ENCODE results near the gene CNTN3. TPM values are rescaled to one million over a fixed set of nuclear protein-coding genes. Genes with fewer than 3 reads are reported as not detected.

CNTN3 gene
- not detected for polyA plus RNA-seq (2012; ENCODE audit: missing spikeins)

DNA sequence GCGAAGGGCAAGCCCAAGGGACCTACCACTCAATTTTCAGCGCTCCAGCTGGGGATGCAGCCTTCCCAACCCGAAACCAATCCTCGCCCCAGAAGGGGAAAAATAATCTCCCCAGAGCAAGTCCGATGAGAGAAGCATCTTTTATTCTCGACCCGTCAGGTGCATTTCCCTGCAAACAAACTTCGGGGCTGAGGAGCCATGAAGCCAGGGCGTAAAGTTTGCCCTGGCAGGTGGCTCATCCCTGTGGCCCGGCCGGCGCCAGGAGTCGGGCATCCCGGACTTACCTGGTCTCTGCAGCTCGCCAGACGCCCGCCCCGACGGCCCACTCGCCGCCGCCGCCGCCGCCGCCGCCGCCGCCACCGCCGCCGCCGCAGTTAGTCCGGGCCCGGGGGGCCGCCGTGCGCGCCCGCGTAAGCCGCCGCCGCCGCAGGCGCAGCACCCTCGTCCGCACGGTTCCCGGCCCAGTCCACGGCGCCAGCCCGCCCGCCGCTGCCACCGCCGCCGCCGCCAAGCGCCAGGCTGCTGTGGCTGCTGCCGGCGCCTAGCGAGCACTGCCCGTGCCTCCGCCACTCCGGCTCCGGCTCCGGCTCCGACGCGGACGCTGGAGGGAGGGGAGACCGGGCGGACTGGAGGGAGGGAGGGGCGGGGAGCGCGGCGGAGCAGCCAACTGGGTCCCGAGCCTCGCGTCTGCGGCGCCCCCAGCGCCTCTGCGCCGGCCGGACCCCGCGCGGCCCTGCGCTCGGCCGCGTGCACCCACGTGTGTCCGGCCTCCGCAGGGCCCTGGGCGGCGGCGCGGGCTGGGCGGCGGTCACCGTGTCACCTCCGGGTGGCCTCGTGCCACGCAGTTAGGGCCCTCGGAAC lies at the start of gene CNTN3:
Gene CNTN3 (minus strand): TSS at position 553 of the 861 bp plus-strand sequence. CDS start 93,547 bp downstream, outside the sequence.
- TF ChIP-seq POLR2A (IDR thresholded peaks at IDR 0.05; ENCODE audit: low read depth, low read length) (no peak), TAF1 (IDR thresholded peaks at IDR 0.05; ENCODE audit: borderline replicate concordance, low read depth, low read length) (no peak), POLR2AphosphoS5 (IDR thresholded peaks at IDR 0.05; ENCODE audit: low read depth, low read length) (no peak)
- DNase-seq (ENCODE audit: insufficient read length) (no peak), FAIRE-seq (no peak)

DNA sequence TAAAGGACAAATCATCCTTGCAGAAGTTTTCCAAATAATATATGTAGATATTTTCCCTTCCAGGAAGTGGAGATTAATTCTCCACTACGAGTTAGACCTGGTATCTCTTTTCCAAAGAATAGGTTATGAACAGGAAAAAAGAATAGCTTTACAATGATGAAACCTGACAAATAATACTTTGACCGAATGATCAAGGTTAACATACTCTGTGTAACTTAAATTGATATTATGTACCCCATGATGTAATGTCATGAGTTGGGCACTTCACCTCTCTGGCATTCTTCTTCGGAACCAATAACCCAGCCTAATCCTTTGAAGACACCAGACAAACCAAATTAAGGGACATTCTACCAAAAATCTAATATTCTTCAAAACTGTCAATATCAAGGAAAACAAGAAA lies 48.7 kb upstream of the CNTN3 start:
- no peak for DNase-seq (ENCODE audit: insufficient read length)
- FAIRE-seq, result no peak
- TF ChIP-seq TAF1 (IDR thresholded peaks at IDR 0.05; ENCODE audit: borderline replicate concordance, low read depth, low read length) (no peak), POLR2AphosphoS5 (IDR thresholded peaks at IDR 0.05; ENCODE audit: low read depth, low read length) (no peak), POLR2A (IDR thresholded peaks at IDR 0.05; ENCODE audit: low read depth, low read length) (no peak)

DNA sequence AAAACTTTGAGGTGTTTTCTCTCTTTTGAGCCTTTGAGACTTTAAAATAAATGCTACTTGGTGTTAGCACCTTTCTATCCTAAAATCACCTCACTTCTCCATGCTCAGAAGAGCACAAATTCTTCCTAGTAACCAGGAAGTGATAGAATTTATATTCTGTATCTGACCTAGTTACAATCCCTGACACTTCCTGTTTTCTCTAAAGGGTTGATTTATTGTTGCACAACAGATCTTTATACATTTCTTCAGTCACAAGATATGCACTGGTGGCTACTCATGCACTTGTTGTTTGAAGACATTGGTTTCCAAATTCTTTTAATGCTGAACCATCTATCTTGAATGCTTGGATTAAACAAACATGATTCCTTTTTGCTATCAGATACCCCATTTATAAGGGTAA lies 47.2 kb upstream of the CNTN3 start:
- no peak for TF ChIP-seq POLR2AphosphoS5 (IDR thresholded peaks at IDR 0.05; ENCODE audit: low read depth, low read length)
- DNase-seq (ENCODE audit: insufficient read length) (no peak), FAIRE-seq (no peak)

DNA sequence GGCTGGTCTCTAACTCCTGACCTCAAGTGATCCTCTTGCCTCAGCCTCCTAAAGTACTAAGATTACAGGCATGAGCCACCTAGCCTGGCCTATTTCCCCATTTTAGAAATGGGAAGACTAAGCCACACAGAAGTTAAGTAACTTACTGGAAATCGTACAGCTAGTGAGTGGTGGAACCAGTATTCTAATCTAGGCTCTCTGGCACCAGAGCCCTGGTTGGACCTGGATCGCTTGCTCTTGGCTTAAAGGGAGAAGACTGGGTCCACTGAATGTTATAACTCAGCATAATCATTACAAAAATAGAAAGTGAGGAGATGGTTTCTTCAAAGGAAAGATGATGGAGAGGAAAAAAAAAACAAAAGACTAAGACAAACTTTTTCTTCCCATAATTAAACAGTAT lies 37.4 kb upstream of the CNTN3 start:
- TF ChIP-seq POLR2AphosphoS5 (IDR thresholded peaks at IDR 0.05; ENCODE audit: low read depth, low read length), result no peak
- no peak for TF ChIP-seq POLR2A (IDR thresholded peaks at IDR 0.05; ENCODE audit: low read depth, low read length)
- no peak for TF ChIP-seq TAF1 (IDR thresholded peaks at IDR 0.05; ENCODE audit: borderline replicate concordance, low read depth, low read length)
- FAIRE-seq, result no peak

DNA sequence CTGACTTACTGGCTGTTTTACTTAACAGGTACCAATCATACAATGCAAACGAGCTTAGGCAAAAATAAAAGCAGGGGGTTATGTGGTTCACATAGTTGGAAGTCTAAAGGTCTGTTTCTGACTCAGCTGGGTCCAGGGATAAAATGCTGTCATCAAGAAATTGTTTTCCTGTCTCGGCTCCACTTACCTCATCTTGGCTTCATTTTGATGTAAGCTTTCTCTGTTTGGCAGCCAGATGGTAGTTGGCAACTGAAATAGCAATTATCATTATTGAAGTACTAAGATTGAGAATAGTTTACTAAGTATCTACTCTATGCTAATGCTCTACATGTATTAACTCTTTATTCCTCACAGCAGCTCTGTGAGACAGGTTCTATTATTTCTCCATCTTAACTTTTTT lies 36.8 kb upstream of the CNTN3 start:
- no peak for TF ChIP-seq POLR2A (IDR thresholded peaks at IDR 0.05; ENCODE audit: low read depth, low read length)
- TF ChIP-seq POLR2AphosphoS5 (IDR thresholded peaks at IDR 0.05; ENCODE audit: low read depth, low read length), result no peak
- TF ChIP-seq TAF1 (IDR thresholded peaks at IDR 0.05; ENCODE audit: borderline replicate concordance, low read depth, low read length), result no peak
- DNase-seq (ENCODE audit: insufficient read length), result no peak
- no peak for FAIRE-seq

More for the DNA sequence above, 37.4 kb upstream of the CNTN3 start:
- no peak for DNase-seq (ENCODE audit: insufficient read length)

DNA sequence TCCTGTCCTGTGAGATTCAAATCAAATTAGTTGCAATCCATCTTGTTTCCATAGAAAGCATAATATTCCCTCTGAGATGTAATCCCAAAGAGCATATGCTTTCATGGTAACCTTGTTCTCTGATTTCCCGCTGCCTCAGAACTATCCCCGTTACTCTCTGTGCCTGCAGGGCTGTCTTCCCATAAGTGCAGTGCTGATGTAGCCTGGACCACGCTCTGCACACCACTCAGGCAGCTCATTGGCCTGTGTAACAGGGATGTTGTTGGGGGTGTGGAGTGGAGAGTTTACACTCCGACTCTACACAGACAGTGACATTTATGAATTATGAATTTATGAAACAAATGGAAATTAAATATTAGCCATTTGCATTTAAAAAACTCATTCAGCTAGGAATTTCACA lies 33.6 kb upstream of the CNTN3 start:
- no peak for DNase-seq (ENCODE audit: insufficient read length)
- no peak for TF ChIP-seq TAF1 (IDR thresholded peaks at IDR 0.05; ENCODE audit: borderline replicate concordance, low read depth, low read length)
- no peak for TF ChIP-seq POLR2AphosphoS5 (IDR thresholded peaks at IDR 0.05; ENCODE audit: low read depth, low read length)
- TF ChIP-seq POLR2A (IDR thresholded peaks at IDR 0.05; ENCODE audit: low read depth, low read length), result no peak
- FAIRE-seq, result no peak

DNA sequence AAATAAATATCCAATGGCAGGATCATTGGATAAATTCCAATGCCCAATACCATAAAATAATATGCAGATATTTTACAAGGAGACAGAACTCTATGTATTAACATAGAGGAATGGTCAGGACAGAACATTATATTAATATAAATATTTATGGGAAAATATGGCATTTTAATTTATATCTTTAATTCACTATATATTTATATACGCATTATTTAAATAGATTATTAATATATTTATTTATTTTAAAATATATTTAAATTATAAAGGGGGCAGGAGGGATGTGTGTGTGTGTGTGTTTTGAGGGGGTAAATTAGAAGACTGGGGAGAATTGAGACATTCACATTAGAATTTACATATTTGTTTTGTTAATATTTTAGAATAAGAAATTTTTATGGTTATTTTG lies 31.6 kb upstream of the CNTN3 start:
- FAIRE-seq (no peak), DNase-seq (ENCODE audit: insufficient read length) (no peak)
- no peak for TF ChIP-seq TAF1 (IDR thresholded peaks at IDR 0.05; ENCODE audit: borderline replicate concordance, low read depth, low read length)

DNA sequence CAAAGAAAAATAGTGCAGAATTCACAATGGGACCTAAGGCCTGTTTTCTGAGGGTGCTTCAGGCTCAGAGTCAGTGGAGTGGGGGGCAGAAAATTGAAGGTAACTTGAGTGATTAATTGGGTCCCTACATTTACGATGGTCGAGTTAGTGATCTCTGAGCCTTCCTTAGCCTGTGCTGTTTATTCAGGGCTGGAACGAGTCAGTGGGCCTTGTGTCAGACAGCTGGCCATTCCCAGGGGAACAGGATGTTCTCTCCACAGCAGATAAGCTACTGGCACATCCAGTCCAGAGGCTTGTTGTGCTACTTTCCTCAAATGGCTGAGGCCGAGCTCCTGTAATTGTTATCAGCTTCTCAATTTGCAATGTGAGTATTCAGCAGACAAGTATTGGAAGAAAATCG lies 29.2 kb upstream of the CNTN3 start:
- DNase-seq (ENCODE audit: insufficient read length) (no peak), FAIRE-seq (no peak)
- TF ChIP-seq POLR2A (IDR thresholded peaks at IDR 0.05; ENCODE audit: low read depth, low read length) (no peak), TAF1 (IDR thresholded peaks at IDR 0.05; ENCODE audit: borderline replicate concordance, low read depth, low read length) (no peak), POLR2AphosphoS5 (IDR thresholded peaks at IDR 0.05; ENCODE audit: low read depth, low read length) (no peak)

DNA sequence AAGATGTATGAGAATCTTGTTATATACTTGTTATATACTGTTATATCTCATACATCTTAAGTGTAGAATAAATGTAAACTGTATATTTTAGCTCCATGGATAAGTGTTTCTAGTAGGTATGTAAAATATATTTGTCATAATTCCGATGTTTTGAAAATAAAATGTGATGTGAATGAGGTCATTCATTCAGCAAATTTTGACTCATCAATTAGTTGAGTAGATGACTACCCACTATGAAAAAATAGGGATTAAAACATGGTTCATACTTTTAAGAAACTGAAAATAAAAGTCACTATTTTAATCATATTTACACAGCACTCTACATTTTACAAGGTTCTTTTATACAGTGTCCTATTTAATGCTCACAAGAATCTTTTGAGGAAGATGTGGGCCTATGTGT lies 28.4 kb upstream of the CNTN3 start:
- FAIRE-seq, result no peak
- no peak for TF ChIP-seq POLR2AphosphoS5 (IDR thresholded peaks at IDR 0.05; ENCODE audit: low read depth, low read length)
- TF ChIP-seq TAF1 (IDR thresholded peaks at IDR 0.05; ENCODE audit: borderline replicate concordance, low read depth, low read length), result no peak
- TF ChIP-seq POLR2A (IDR thresholded peaks at IDR 0.05; ENCODE audit: low read depth, low read length), result no peak
- DNase-seq (ENCODE audit: insufficient read length), result no peak

DNA sequence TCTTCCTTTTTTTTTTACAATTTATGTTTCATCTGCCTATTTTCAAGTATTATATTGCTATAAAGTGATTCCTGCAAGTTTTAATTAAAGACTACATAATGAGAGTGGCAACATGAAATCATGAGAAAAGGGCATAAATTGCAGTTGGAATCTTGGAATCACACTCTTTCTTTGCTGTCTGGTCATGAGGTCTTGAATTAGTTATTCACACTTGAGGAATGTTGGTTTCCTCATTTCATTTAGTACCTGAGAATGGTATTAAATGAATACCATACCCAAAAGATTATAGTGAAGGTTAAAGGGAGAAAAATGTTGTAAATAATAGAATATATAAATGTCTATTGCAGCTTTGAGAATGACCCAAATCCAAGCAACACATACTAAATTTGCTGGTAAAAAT lies 25.8 kb upstream of the CNTN3 start:
- TF ChIP-seq POLR2AphosphoS5 (IDR thresholded peaks at IDR 0.05; ENCODE audit: low read depth, low read length), result no peak
- TF ChIP-seq TAF1 (IDR thresholded peaks at IDR 0.05; ENCODE audit: borderline replicate concordance, low read depth, low read length), result no peak
- TF ChIP-seq POLR2A (IDR thresholded peaks at IDR 0.05; ENCODE audit: low read depth, low read length), result no peak
- no peak for DNase-seq (ENCODE audit: insufficient read length)
- FAIRE-seq, result no peak

DNA sequence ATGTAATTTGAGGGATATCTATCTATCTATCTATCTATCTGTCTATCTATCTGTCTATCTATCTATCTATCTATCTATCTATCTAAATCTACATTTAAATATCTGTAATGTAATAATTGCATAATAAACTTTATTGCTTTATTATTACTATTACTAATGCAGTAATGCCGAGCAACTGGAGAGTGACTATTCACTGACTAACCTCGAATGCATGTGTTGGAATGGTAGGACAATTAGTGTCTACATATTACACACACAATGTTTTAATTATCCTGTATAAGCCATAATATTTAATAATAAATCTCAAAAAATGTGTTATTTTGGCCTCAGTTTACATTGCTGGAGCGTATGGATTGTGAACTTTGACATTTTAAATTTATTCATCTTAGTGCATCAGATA lies 25.2 kb upstream of the CNTN3 start:
- DNase-seq (ENCODE audit: insufficient read length) (no peak), FAIRE-seq (no peak)
- TF ChIP-seq TAF1 (IDR thresholded peaks at IDR 0.05; ENCODE audit: borderline replicate concordance, low read depth, low read length), result no peak
- no peak for TF ChIP-seq POLR2A (IDR thresholded peaks at IDR 0.05; ENCODE audit: low read depth, low read length)
- no peak for TF ChIP-seq POLR2AphosphoS5 (IDR thresholded peaks at IDR 0.05; ENCODE audit: low read depth, low read length)

DNA sequence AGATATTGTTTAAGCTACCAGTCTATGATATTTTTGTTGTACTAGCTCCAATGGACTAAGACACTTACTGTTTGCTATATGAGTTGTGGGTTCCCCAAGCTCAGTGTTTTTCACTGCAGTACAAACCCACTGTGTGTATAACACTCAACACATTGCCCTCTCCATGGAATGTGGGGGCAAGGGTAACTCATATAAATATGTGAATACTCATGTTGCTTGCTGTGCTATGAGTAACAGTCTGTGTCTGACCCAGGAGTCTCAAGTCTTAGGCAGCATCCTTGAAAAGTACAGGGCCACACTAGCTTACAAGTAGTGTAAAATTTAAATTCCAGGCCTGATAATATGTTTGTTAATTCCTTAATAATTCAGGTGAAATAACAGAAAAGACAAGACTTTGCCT lies 22.5 kb upstream of the CNTN3 start:
- DNase-seq (ENCODE audit: insufficient read length) (no peak), FAIRE-seq (no peak)
- TF ChIP-seq POLR2AphosphoS5 (IDR thresholded peaks at IDR 0.05; ENCODE audit: low read depth, low read length), result no peak
- no peak for TF ChIP-seq TAF1 (IDR thresholded peaks at IDR 0.05; ENCODE audit: borderline replicate concordance, low read depth, low read length)
- no peak for TF ChIP-seq POLR2A (IDR thresholded peaks at IDR 0.05; ENCODE audit: low read depth, low read length)

Measured in GM12892 (cell line).